Cortex of kidney (tissue), 1 donor: Measurements from ENCODE around the gene DNMT3L.
"Not testable (repeated sequence)": the region's sequence is repeated elsewhere in the genome, so short reads cannot be mapped to it uniquely, and the experiment has no call there.

Source experiments
- DNase-seq: peaks from one replicate; lab custom pipeline; 2025; lab: John Stamatoyannopoulos, UW

Gene DNMT3L

DNA sequence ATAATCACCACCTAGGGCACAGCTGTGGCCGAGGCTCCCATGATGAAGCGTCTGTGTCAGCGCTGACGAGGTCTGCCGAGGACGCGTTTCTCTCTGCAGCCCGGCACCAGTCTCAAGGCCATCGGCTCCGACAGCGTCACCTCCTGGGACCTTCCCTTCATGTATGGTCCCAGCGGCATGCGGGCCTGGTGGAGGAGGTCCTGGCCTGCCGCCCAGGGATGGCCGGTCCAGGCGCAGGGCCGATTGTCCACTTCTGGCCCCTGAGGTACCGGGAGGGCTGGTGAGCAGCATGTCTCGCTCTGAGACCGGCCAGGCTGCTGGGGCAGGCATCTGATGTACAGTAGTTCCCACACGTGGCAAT is 64.6 kb downstream of the DNMT3L start:
- DNase-seq: not testable (repeated sequence)
